HG03521 (cell line): ENCODE measurements around the gene MMS19.
"Not testable (repeated sequence)": the region's sequence is repeated elsewhere in the genome, so short reads cannot be mapped to it uniquely, and the experiment has no call there.

ENCODE experiments used
- ATAC-seq: cut with Tn5 transposase; IDR thresholded peaks from one replicate; pipeline ENCODE4 v1.9.1; 2021; ENCODE audit warnings: mild to moderate bottlenecking, moderate library complexity; ENCODE audit not compliant: unreplicated experiment

MMS19 gene

GRCh38 chr10:97434055-97434454 is 64.2 kb downstream of the MMS19 start:
- no peak for ATAC-seq

GRCh38 chr10:97428572-97428981 is 69.6 kb downstream of the MMS19 start:
- ATAC-seq, result no peak

- ATAC-seq, result no peak
Measured at GRCh38 chr10:97427571-97428179, 70.5 kb downstream of the MMS19 start.

GRCh38 chr10:97426776-97427570 is 71.2 kb downstream of the MMS19 start:
- ATAC-seq, result no peak

DNA sequence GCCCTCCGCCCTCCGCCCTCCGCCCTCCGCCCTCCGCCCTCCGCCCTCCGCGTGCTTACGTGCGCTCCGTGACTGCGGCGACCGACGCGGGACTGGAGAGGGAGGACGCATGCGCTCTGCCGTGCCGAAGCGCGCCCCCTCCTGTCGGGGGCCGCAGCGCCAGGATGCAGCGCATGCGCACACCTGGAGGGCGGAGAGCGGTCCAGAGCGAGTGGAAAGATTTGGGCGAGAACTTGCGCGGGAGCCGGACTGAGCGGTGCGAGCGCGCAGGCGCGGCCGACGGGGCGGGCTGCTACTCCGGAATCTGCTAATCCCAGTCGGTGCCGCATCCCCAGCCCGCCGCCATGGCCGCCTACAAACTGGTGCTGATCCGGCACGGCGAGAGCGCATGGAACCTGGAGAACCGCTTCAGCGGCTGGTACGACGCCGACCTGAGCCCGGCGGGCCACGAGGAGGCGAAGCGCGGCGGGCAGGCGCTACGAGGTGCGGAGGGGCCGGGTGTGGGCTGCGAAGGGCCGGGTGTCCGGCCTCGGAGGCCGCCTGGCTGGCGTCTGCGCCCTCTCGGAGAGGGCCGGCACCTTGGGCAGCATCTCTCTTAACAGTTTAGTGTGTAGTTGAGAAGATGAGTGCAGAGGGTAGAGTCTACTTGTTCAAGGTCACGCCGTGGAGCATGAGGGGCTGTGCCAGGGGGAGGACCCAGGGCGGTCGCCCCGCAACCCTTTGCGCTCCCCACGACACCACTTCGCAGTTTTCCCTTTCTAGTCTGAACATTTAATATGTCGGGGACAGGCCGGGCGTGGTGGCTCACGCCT is 72.1 kb downstream of the MMS19 start, which contains the start of gene PGAM1:
Gene PGAM1, plus strand, starts transcription at position 228 of the 812 bp plus-strand sequence. Its CDS starts 117 bp downstream, at position 345.
- peak; percentile 84 for ATAC-seq

DNA sequence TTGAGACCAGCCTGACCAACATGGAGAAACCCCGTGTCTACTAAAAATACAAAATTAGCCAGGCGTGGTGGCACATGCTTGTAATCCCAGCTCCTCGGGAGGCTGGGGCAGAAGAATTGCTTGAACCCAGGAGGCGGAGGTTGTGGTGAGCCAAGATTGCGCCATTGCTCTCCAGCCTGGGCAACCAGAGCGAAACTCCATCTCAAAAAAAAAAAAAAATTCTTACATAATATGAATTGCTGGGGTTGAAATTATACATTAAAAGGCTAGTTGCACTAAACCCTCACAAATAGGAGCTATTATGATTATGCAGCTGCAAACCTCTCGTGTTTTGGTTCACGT is 74.5 kb downstream of the MMS19 start:
- not testable (repeated sequence) for ATAC-seq

- no peak for ATAC-seq
Measured at GRCh38 chr10:97416565-97416964, 81.7 kb downstream of the MMS19 start.

DNA sequence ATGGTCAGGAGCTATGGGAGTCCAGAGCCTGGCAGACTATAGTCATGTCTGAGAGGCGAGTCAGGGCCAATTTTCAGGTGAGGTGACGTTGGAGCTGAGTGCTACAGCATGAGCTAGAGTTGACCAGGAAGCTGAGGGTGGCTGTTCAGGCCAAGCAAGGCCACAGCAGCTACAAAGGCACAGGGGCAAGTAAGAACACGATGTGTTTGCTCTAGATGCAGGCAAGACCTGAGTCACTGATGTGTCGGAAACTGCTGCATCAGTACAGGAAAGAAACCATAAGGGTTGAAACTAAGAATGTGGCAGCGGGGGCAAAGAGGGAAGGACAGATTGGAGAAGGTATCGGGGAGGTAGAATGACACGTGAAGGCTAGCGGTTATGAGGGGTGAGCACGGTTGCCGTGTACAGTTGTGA is 85.3 kb downstream of the MMS19 start:
- ATAC-seq, result no peak

GRCh38 chr10:97411406-97411805 is 86.8 kb downstream of the MMS19 start:
- ATAC-seq, result no peak

DNA sequence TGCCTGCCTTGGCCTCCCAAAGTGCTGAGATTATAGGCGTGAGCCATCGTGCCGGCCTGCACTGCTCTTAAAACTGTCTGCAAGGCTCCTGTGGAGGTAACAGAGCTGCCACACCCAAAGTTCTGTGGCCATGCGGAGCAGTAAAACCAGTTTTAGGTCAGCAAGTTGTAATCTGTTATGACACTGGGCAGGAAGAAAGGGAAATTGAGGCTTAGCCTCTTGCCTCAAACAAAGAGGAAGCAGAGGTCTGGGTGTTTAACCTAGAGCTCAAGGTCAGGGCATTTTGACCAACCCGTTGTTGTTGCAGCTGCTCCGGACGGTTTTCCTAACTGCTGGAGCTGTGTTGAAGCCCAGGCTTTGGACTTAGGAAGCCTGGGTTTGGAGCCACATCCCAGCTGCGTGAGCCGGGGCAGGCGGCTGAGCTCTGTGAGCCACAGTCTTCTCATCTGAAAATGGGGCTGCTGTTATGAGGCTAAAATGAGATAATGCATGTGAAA is 89.7 kb downstream of the MMS19 start:
- no peak for ATAC-seq
